Stimulated activated CD4-positive, alpha-beta T cell treated with anti-CD3 and anti-CD28 coated beads, Interleukin-1b, Interleukin-23, amount 100 ng/mL, for 24 hours (primary cell): ENCODE measurements around the gene FBLIM1.

Experiments
- DNase-seq, 4 experiments: peaks; one replicate each; pipeline ENCODE4 v3.0.0-alpha.2; 2020; ENCODE audit warnings: low read depth in 4 of 4, low spot score in 1 of 4

The FBLIM1 gene

GRCh38 chr1:15758343-15758931, at the start of gene FBLIM1:
Gene FBLIM1 (plus strand): TSS chr1:15758795. CDS start chr1:15764984, 6,189 bp downstream.
- no peak for DNase-seq

- DNase-seq, result no peak
Observed at GRCh38 chr1:15709226-15709625, 49.4 kb upstream of the FBLIM1 start.

- DNase-seq, result no peak
Observed at GRCh38 chr1:15712168-15712567, 46.4 kb upstream of the FBLIM1 start.

- DNase-seq, result no peak
Observed at GRCh38 chr1:15714406-15715136, 44.0 kb upstream of the FBLIM1 start.

- DNase-seq, result no peak
Observed at GRCh38 chr1:15717418-15718125, 41.0 kb upstream of the FBLIM1 start.

GRCh38 chr1:15718199-15718601, 40.4 kb upstream of the FBLIM1 start:
- DNase-seq, result no peak

GRCh38 chr1:15719381-15720120, 39.0 kb upstream of the FBLIM1 start:
- no peak for DNase-seq

GRCh38 chr1:15720861-15721260, 37.7 kb upstream of the FBLIM1 start:
- DNase-seq, result no peak

- DNase-seq, result no peak
Observed at GRCh38 chr1:15722411-15722810, 36.2 kb upstream of the FBLIM1 start.

- no peak for DNase-seq
Observed at GRCh38 chr1:15722836-15723532, 35.6 kb upstream of the FBLIM1 start.

GRCh38 chr1:15723631-15724246, 34.9 kb upstream of the FBLIM1 start:
- DNase-seq, result no peak

GRCh38 chr1:15724949-15725880, 33.4 kb upstream of the FBLIM1 start:
- DNase-seq, result no peak

- no peak for DNase-seq
Observed at GRCh38 chr1:15726508-15726907, 32.1 kb upstream of the FBLIM1 start.

GRCh38 chr1:15727021-15727420, 31.6 kb upstream of the FBLIM1 start:
- DNase-seq, result no peak

GRCh38 chr1:15727424-15727823, 31.2 kb upstream of the FBLIM1 start:
- no peak for DNase-seq

- no peak for DNase-seq
Observed at GRCh38 chr1:15727866-15728534, 30.6 kb upstream of the FBLIM1 start.

GRCh38 chr1:15728937-15729657, 29.5 kb upstream of the FBLIM1 start:
- no peak for DNase-seq

GRCh38 chr1:15730423-15730822, 28.2 kb upstream of the FBLIM1 start:
- no peak for DNase-seq
